ENCODE measurements around the gene SYT17.

Gene SYT17

GRCh38 chr16:19167710-19168370 lies at the start of gene SYT17:
Gene SYT17 (plus strand): TSS chr16:19168240. CDS start chr16:19168647, 407 bp downstream.
- DNase-seq: peak in 52 of 58 donors; percentile 19 to 87 (median 60)

DNA sequence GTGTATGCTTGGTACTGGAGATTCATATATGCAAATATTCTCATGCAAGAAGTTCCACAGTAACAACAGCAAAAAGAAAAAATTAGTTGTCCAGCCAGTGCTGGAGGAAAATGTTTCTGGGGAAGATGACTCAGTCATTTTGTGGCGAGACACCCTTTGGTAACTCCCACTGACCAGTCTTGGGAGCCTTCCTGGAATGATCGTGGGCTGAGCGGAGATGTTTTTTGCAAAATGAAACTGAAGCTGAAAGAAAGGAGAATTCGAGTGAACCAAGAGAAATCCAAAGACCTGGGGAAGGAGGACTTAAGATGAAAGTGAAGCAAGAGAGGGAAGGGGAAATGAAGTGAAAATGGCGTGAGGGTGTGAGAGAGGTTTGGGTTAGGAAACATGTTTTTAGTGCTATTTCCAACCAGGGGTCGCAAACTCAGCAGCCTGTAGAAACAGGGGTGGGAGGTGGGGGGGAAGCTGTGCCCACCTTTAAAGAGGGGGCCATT lies 49.1 kb upstream of the SYT17 start:
- DNase-seq: peak in 20 of 58 donors; percentile 7 to 67 (median 19)

GRCh38 chr16:19119564-19119963 lies 48.5 kb upstream of the SYT17 start:
- no peak for DNase-seq

- no peak for DNase-seq
Observed at GRCh38 chr16:19123535-19124178, 44.4 kb upstream of the SYT17 start.

GRCh38 chr16:19126300-19126699 lies 41.7 kb upstream of the SYT17 start:
- DNase-seq: no peak

GRCh38 chr16:19127205-19127604 lies 40.8 kb upstream of the SYT17 start:
- DNase-seq: no peak

- DNase-seq: no peak
Observed at GRCh38 chr16:19127674-19128131, 40.3 kb upstream of the SYT17 start.

DNA sequence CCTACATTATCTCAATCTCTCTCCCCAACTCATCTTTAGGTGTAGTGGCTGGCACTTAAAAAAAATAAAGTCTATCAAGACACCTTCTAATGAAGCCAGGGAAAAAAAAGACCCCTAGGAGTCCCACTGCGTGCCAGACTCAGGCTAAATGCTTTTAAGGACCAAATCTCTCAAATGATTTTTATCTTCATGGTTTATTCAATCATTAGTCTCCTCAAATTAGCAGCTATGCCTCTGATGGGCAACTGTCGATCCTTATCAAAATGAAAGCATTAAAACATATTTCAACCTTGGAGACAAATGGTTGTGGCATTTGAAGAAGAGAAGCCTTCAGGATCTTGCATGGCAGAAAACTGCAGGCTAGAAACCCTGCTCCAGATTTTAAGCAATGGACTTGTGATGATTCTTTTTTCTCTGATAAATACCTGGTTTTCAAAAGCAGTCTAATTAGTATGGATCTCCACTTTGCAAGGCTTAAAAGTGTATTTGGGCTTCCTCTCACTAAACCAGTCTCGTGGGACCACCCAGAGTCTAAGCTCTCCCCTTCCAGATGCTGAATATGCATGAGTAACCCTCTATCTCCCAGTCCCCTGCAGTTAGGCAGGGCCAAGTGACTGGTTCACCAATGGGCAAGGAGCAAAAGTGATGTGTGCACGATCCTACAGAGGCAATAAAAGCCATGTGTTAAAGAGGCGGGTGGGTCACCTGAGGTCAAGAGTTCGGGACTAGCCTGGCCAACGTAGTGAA lies 39.4 kb upstream of the SYT17 start:
- no peak for DNase-seq

DNA sequence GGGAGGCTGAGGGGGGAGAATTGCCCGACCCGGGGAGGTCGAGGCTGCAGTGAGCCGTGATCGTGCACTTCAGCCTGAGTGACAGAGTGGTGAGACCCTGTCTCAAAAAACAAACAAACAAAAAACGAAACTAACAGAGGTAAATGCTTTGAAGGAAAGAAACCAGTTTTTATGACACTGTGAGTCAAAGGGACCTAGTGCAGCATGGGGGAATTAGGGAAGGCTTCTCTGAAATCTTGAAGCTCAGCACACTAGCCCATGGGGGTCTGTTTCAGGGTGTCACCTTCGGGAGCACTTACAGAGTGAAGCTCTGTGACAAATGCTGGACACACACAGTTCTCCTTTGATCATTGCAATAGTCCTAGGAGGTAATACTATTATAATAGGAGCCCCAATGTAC lies 37.7 kb upstream of the SYT17 start:
- no peak for DNase-seq

- peak in 20 of 58 donors; percentile 4 to 51 (median 28) for DNase-seq
Observed at GRCh38 chr16:19130852-19131824, 36.9 kb upstream of the SYT17 start.

- no peak for DNase-seq
Observed at GRCh38 chr16:19131825-19132218, 36.2 kb upstream of the SYT17 start.

- no peak for DNase-seq
Observed at GRCh38 chr16:19132255-19132654, 35.8 kb upstream of the SYT17 start.

GRCh38 chr16:19132898-19133297 lies 35.1 kb upstream of the SYT17 start:
- DNase-seq: no peak

DNA sequence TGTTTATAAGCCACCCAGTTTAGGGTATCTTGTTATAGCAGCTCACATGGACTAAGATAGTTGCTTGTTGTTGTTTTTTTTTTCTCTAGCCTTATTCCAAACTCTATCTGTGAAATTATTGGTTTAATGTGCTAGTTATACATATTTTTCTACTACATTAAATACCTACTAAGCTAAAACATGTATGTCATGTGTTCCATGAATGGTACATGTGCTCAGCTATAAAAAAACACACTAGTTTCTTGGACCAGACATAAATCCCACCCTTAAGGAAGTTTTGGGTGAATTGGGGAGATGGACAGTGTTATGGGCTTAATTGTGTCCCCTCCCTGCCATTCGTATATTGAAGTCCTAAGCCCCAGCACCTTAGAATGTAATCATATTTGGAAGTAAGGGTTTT lies 34.4 kb upstream of the SYT17 start:
- no peak for DNase-seq

DNA sequence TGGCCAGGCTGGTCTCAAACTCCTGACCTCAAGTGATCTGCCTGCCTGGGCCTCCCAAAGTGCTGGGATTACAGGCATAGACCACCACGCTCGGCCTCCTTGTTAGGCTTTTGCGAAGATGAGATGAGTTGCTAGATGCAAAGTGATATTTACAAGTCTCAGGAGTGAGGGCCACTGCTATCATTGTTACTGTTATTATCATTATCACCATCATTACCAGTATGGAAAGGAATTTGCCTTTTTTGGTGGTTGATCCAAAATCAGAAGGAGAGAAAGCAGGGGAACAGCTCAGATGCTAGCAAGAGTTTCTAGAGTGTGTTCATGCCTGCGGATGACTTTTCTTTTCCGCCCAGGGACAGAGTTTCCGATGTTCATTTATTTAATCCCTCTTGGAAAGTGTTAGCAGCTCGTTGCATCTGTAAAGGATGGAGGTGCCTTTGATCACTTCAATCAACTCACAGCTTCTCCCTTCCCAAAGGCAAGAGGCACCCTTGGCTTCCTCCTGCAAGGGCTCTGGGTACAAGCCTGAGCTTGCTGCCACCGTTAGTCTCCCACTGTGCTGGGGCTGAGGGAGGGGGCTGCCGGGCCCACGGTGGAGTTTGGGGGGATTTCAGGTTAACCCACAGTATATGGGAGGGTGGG lies 32.7 kb upstream of the SYT17 start:
- DNase-seq: no peak

GRCh38 chr16:19135896-19136438 lies 32.1 kb upstream of the SYT17 start:
- DNase-seq: no peak

DNA sequence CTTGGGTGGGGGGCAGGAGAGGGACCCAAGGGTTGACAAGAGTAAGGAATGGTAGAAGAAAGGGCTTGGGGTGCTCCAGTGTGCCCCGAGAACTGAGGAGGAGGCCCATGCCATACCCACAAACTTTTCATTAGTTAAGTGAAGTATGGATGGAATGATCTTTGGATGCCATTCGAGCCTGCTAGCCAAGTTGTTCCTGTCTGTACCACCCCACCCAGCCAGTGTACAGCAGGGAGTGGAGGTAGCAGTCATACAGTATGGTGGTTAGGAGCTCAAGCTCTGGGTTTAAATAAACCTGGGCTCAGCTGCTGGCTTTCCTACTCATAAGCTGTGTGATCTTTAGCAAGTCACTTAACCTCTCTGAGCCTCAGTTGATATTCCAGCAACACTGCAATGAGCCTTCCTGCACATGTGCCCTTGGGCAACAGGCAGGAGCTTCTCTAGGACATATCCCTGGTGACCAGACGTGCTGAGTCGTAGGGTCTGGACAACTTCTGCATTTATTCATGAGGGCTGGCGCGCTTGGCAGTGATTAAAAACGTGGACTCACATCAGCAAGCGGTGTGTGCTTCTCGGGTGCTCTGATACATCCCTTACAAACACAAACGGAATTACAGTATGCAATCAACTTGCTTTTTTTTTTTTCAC lies 31.4 kb upstream of the SYT17 start:
- peak in 5 of 58 donors; percentile 4 to 16 (median 10) for DNase-seq

- DNase-seq: peak in 1 of 58 donors; percentile 6
Observed at GRCh38 chr16:19137201-19138128, 30.6 kb upstream of the SYT17 start.

Data from anterior cingulate cortex (tissue), 58 donors.